HepG2 (cell line): ENCODE measurements around the gene SNRNP200. TPM values are rescaled to one million over a fixed set of nuclear protein-coding genes. Genes with fewer than 3 reads are reported as not detected.

Experiments used
- AFF4 ChIP-seq: sonication (generic); formaldehyde crosslinking; IDR thresholded peaks from 2 replicates; pipeline ENCODE4 v1.4.0; 2020; ENCODE audit warnings: missing genetic modification reagents
- CBX1 ChIP-seq: IDR thresholded peaks from one replicate; pipeline ENCODE4 v1.6.1; 2016; ENCODE audit warnings: antibody characterized with exemption, low read depth
- ETS1 ChIP-seq: sonication (generic); formaldehyde crosslinking; IDR thresholded peaks from 2 replicates; pipeline ENCODE4 v1.4.0; 2020; ENCODE audit warnings: missing genetic modification reagents
- HNRNPK ChIP-seq: fragments of 200-400 bp; formaldehyde crosslinking; IDR thresholded peaks from 2 replicates; pipeline ENCODE4 v1.6.1; 2018; ENCODE audit warnings: low read length, low read depth, moderate library complexity, mild to moderate bottlenecking; ENCODE audit not compliant: poor library complexity, severe bottlenecking
- IKZF5 ChIP-seq: IDR thresholded peaks from 2 replicates; pipeline ENCODE4 v1.6.1; 2018; ENCODE audit warnings: missing genetic modification reagents, mild to moderate bottlenecking, missing compliant biosample characterization
- KDM1A ChIP-seq: IDR thresholded peaks from 2 replicates; pipeline ENCODE4 v1.6.1; 2016; ENCODE audit warnings: missing compliant biosample characterization
- MED13 ChIP-seq: sonication (generic); formaldehyde crosslinking; IDR thresholded peaks from 2 replicates; pipeline ENCODE4 v1.5.0; 2020; ENCODE audit warnings: missing genetic modification reagents
- NCOR1 ChIP-seq: fragments of 200-600 bp; sonication (generic); IDR thresholded peaks from 2 replicates; pipeline ENCODE4 v1.7.0; 2017; ENCODE audit warnings: antibody characterized with exemption, low read length, borderline replicate concordance
- NRL ChIP-seq: sonication (generic); formaldehyde crosslinking; IDR thresholded peaks from 2 replicates; pipeline ENCODE4 v1.5.0; 2020; ENCODE audit warnings: missing genetic modification reagents, mild to moderate bottlenecking, moderate library complexity, borderline replicate concordance
- RARG ChIP-seq: sonication (generic); formaldehyde crosslinking; IDR thresholded peaks from 2 replicates; pipeline ENCODE4 v1.4.0; 2020; ENCODE audit warnings: low read depth, mild to moderate bottlenecking, missing genetic modification reagents
- ZBTB37 ChIP-seq: sonication (generic); formaldehyde crosslinking; IDR thresholded peaks from 2 replicates; pipeline ENCODE4 v1.4.0; 2020; ENCODE audit warnings: mild to moderate bottlenecking, missing genetic modification reagents
- ZBTB43 ChIP-seq: sonication (generic); formaldehyde crosslinking; conservative IDR thresholded peaks from 2 replicates; pipeline ENCODE4 v1.4.0; 2020; ENCODE audit warnings: missing genetic modification reagents
- ZFP37 ChIP-seq: sonication (generic); formaldehyde crosslinking; IDR thresholded peaks from 2 replicates; pipeline ENCODE4 v1.4.0; 2020; ENCODE audit warnings: missing genetic modification reagents, borderline replicate concordance
- ZNF414 ChIP-seq: sonication (generic); formaldehyde crosslinking; IDR thresholded peaks from 2 replicates; pipeline ENCODE4 v1.5.0; 2020; ENCODE audit warnings: missing genetic modification reagents
- ZNF556 ChIP-seq: sonication (generic); formaldehyde crosslinking; IDR thresholded peaks from 2 replicates; pipeline ENCODE4 v1.4.0; 2020; ENCODE audit warnings: mild to moderate bottlenecking, missing genetic modification reagents, borderline replicate concordance
- ZNF629 ChIP-seq: sonication (generic); formaldehyde crosslinking; conservative IDR thresholded peaks from 2 replicates; pipeline ENCODE4 v1.5.0; 2020; ENCODE audit warnings: missing genetic modification reagents
- ZNF709 ChIP-seq: sonication (generic); formaldehyde crosslinking; IDR thresholded peaks from 2 replicates; pipeline ENCODE4 v1.5.0; 2020; ENCODE audit warnings: mild to moderate bottlenecking, missing genetic modification reagents
- ZNF747 ChIP-seq: sonication (generic); formaldehyde crosslinking; IDR thresholded peaks from 2 replicates; pipeline ENCODE4 v1.8.1; 2023; ENCODE audit warnings: missing genetic modification reagents, mild to moderate bottlenecking, borderline replicate concordance
- ZNF788 ChIP-seq: sonication (generic); formaldehyde crosslinking; IDR thresholded peaks from 2 replicates; pipeline ENCODE4 v1.5.0; 2020; ENCODE audit warnings: mild to moderate bottlenecking, missing genetic modification reagents, borderline replicate concordance
- polyA plus RNA-seq, 8 experiments: library from polyadenylated mRNA; depleted of rRNA in 3 of 8; stranded (reverse) in 7 of 8; unstranded in 1 of 8; fragments of >200 nt; fragmentation: Illumina TruSeq in 4 of 8; extraction: Trizol in 4 of 8; gene quantifications; 2 replicates each; pipeline versions ENCODE4 v1.2.1 to v1.2.3, GENCODE V29; 2011 to 2016; ENCODE audit warnings: low read depth in 4 of 8, missing spikeins in 1 of 8, mixed read lengths in 1 of 8; ENCODE audit not compliant: insufficient read depth in 1 of 8
- total RNA-seq, 5 experiments: library from RNA; depleted of rRNA; stranded (reverse); fragments of >200 nt; fragmentation: Illumina TruSeq; extraction: Trizol; gene quantifications; 2 replicates each; pipeline ENCODE4 v1.2.3, GENCODE V29; 2016; ENCODE audit warnings: low read depth in 1 of 5

The SNRNP200 gene
- total and polyA plus RNA-seq, 2 of the 13 experiments (the other 11 are each of a cell fraction or from before 2014, with no cell fraction given), result 99.0 to 232 TPM

- no peak for TF ChIP-seq HNRNPK
- no peak for TF ChIP-seq ZNF709 (CRISPR knock-in tag)
- no peak for TF ChIP-seq ZNF414 (CRISPR knock-in tag)
- TF ChIP-seq AFF4 (CRISPR knock-in tag), result no peak
- TF ChIP-seq RARG, result no peak
- no peak for TF ChIP-seq ZBTB43 (CRISPR knock-in tag)
- peak; percentile 43; the same call in 1 of the 2 replicates for TF ChIP-seq ZNF629 (CRISPR knock-in tag)
- TF ChIP-seq ZFP37 (CRISPR knock-in tag), result 0 out of 2 replicates have a peak, but pooled peaks have one; percentile 32
- TF ChIP-seq NRL (CRISPR knock-in tag), result no peak
- TF ChIP-seq ZBTB37 (CRISPR knock-in tag), result no peak
- TF ChIP-seq NCOR1, result peak; percentile 82
- TF ChIP-seq ZNF788, result peak; percentile 39; the same call in 1 of the 2 replicates
- no peak for TF ChIP-seq ETS1
- TF ChIP-seq IKZF5 (CRISPR knock-in tag), result no peak
- TF ChIP-seq KDM1A (CRISPR knock-in tag), result no peak
- TF ChIP-seq CBX1, result peak; percentile 27
- TF ChIP-seq MED13, result no peak
- no peak for TF ChIP-seq ZNF747
- 0 out of 2 replicates have a peak, but pooled peaks have one; percentile 9 for TF ChIP-seq ZNF556 (CRISPR knock-in tag)
These were observed 43.9 kb downstream of the SNRNP200 start (continued) for GRCh38 chr2:96261328-96262003.
